ENCODE results near the gene PRKCE. TPM values are rescaled to one million over a fixed set of nuclear protein-coding genes. Genes with fewer than 3 reads are reported as not detected.

Gene PRKCE
- total RNA-seq, 1 experiment from 2014 or later, result 2.4 TPM

GRCh38 chr2:45778720-45779171 lies 127.3 kb downstream of the PRKCE start:
- TF ChIP-seq EZH2 (IDR thresholded peaks at IDR 0.05; ENCODE audit: borderline replicate concordance, low read depth, low read length, poor library complexity, severe bottlenecking) (no peak), CTCF (conservative IDR thresholded peaks at IDR 0.05; ENCODE audit: low read depth, low read length) (peak; percentile 75)
- no peaks in the 10 kb centered on the region for H3K9me3 ChIP-seq (ENCODE audit: low read depth, low read length, poor library complexity, severe bottlenecking)
- H3K4me3 ChIP-seq (ENCODE audit: low read depth, low read length, poor library complexity, severe bottlenecking), result no peak overlapping the region
- CTCF ChIA-PET, result interaction anchor here (0.6 to 1.2 kb wide), 7 partner anchors 14 to 193 kb away, joined by 3 to 5 read pairs (median 3); partner anchors contain the start of gene PRKCE
- no peaks in the 10 kb centered on the region for H3K4me1 ChIP-seq (ENCODE audit: insufficient read depth, low read length, poor library complexity, severe bottlenecking)
- H3K36me3 ChIP-seq (ENCODE audit: insufficient read depth, low read length, poor library complexity, severe bottlenecking), result no peaks in the 10 kb centered on the region
- peak; percentile 72 for DNase-seq (ENCODE audit: low spot score)
- POLR2A ChIA-PET (ENCODE audit: low non-redundant PET), result no interaction called here
- no peaks in the 10 kb centered on the region for H3K27me3 ChIP-seq (replicated peaks; ENCODE audit: insufficient read depth, low read depth, low read length, poor library complexity)
- H3K27ac ChIP-seq (ENCODE audit: low read depth, low read length, poor library complexity, severe bottlenecking), result no peak overlapping the region
- no TSS peak for BruUV-seq (replicated peaks)
- intact Hi-C loops (cut with micrococcal nuclease; ENCODE audit: unreplicated experiment), result loop anchor here (1.0 to 5.0 kb wide), 3 partner anchors 121 to 158 kb away; no protein-coding TSS in a partner anchor

- TF ChIP-seq EZH2 (IDR thresholded peaks at IDR 0.05; ENCODE audit: borderline replicate concordance, low read depth, low read length, poor library complexity, severe bottlenecking) (no peak), CTCF (conservative IDR thresholded peaks at IDR 0.05; ENCODE audit: low read depth, low read length) (no peak)
- BruUV-seq (replicated peaks), result no TSS peak
- no peaks in the 10 kb centered on the region for H3K4me1 ChIP-seq (ENCODE audit: insufficient read depth, low read length, poor library complexity, severe bottlenecking)
- no peak for DNase-seq (ENCODE audit: low spot score)
- POLR2A ChIA-PET (ENCODE audit: low non-redundant PET), result no interaction called here
- intact Hi-C loops (cut with micrococcal nuclease; ENCODE audit: unreplicated experiment), result no loop called here
- no peaks in the 10 kb centered on the region for H3K36me3 ChIP-seq (ENCODE audit: insufficient read depth, low read length, poor library complexity, severe bottlenecking)
- no peak overlapping the region for H3K4me3 ChIP-seq (ENCODE audit: low read depth, low read length, poor library complexity, severe bottlenecking)
- no peaks in the 10 kb centered on the region for H3K27me3 ChIP-seq (replicated peaks; ENCODE audit: insufficient read depth, low read depth, low read length, poor library complexity)
- CTCF ChIA-PET, result no interaction called here
- no peaks in the 10 kb centered on the region for H3K9me3 ChIP-seq (ENCODE audit: low read depth, low read length, poor library complexity, severe bottlenecking)
- H3K27ac ChIP-seq (ENCODE audit: low read depth, low read length, poor library complexity, severe bottlenecking), result no peak overlapping the region
These were observed 129.3 kb downstream of the PRKCE start for GRCh38 chr2:45780541-45781463.

- no peak for DNase-seq (ENCODE audit: low spot score)
- ChIA-PET CTCF (no interaction called here), POLR2A (ENCODE audit: low non-redundant PET) (no interaction called here)
- Histone ChIP-seq H3K36me3 (ENCODE audit: insufficient read depth, low read length, poor library complexity, severe bottlenecking) (no peaks in the 10 kb centered on the region), H3K4me3 (ENCODE audit: low read depth, low read length, poor library complexity, severe bottlenecking) (no peak overlapping the region), H3K27ac (ENCODE audit: low read depth, low read length, poor library complexity, severe bottlenecking) (no peak overlapping the region), H3K27me3 (replicated peaks; ENCODE audit: insufficient read depth, low read depth, low read length, poor library complexity) (no peaks in the 10 kb centered on the region), H3K9me3 (ENCODE audit: low read depth, low read length, poor library complexity, severe bottlenecking) (no peaks in the 10 kb centered on the region), H3K4me1 (ENCODE audit: insufficient read depth, low read length, poor library complexity, severe bottlenecking) (no peaks in the 10 kb centered on the region)
- TF ChIP-seq EZH2 (IDR thresholded peaks at IDR 0.05; ENCODE audit: borderline replicate concordance, low read depth, low read length, poor library complexity, severe bottlenecking), result no peak
- no peak for TF ChIP-seq CTCF (conservative IDR thresholded peaks at IDR 0.05; ENCODE audit: low read depth, low read length)
- BruUV-seq (replicated peaks), result no TSS peak
- intact Hi-C loops (cut with micrococcal nuclease; ENCODE audit: unreplicated experiment), result no loop called here
These were observed 130.0 kb downstream of the PRKCE start for GRCh38 chr2:45781464-45781811.
